A375 (cell line): ENCODE results near the gene UFL1. TPM values are rescaled to one million over a fixed set of nuclear protein-coding genes. Genes with fewer than 3 reads are reported as not detected.

Source experiments
- total RNA-seq: library from RNA; depleted of rRNA; stranded (reverse); fragments of >200 nt; shearing (Covaris generic); gene quantifications from 2 replicates; pipeline ENCODE4 v1.2.3, GENCODE V29; 2014; rRNA removed

The UFL1 gene
- 7.3 and 9.2 TPM in 2 replicates for total RNA-seq

GRCh38 chr6:96521644-96522464 is at the start of gene UFL1:
Gene UFL1, plus strand, starts transcription at chr6:96521806. Its CDS starts 68 bp downstream, at chr6:96521874.

GRCh38 chr6:96562886-96563285 is 41.3 kb downstream of the UFL1 start, which contains the start of gene FHL5:
Gene FHL5, plus strand, starts transcription at chr6:96563128. Its CDS starts 40,486 bp downstream, at chr6:96603614.

Other genes with a start within 250 kb of the UFL1 start
- gene FHL5, start 41.3 kb downstream of the UFL1 start, total RNA-seq, result 0.21 and 0.23 TPM in 2 replicates